ENCODE results near the gene GIMD1.

The GIMD1 gene

GRCh38 chr4:106351016-106351415, 17.6 kb downstream of the GIMD1 start:
- Histone ChIP-seq H3K36me3 (ENCODE audit: control insufficient read depth, insufficient read depth, low read length) (peaks cover 24% of the 10 kb centered on the region), H3K27me3 (ENCODE audit: control insufficient read depth, insufficient read depth, low read length) (no peaks in the 10 kb centered on the region), H3K9ac (ENCODE audit: low read depth, low read length) (no peak overlapping the region), H3K9me3 (ENCODE audit: control insufficient read depth, insufficient read depth, low read length) (no peaks in the 10 kb centered on the region), H3K27ac (ENCODE audit: low read depth, low read length) (no peak overlapping the region), H3K4me1 (ENCODE audit: control insufficient read depth, insufficient read depth, low read length) (no peaks in the 10 kb centered on the region), H3K4me3 (ENCODE audit: low read depth, low read length) (no peak overlapping the region)

GRCh38 chr4:106347167-106347566, 21.4 kb downstream of the GIMD1 start:
- Histone ChIP-seq H3K9ac (ENCODE audit: low read depth, low read length) (no peak overlapping the region), H3K27ac (ENCODE audit: low read depth, low read length) (no peak overlapping the region)

GRCh38 chr4:106344647-106344970, 24.0 kb downstream of the GIMD1 start:
- peaks cover 29% of the 10 kb centered on the region for H3K36me3 ChIP-seq (ENCODE audit: control insufficient read depth, insufficient read depth, low read length)
- H3K4me1 ChIP-seq (ENCODE audit: control insufficient read depth, insufficient read depth, low read length): 0 out of 2 replicates have a peak, but pooled peaks cover 4% of the 10 kb centered on the region
- peak overlapping the region; percentile 35 for H3K27ac ChIP-seq (ENCODE audit: low read depth, low read length)
- H3K9me3 ChIP-seq (ENCODE audit: control insufficient read depth, insufficient read depth, low read length): no peaks in the 10 kb centered on the region
- H3K9ac ChIP-seq (ENCODE audit: low read depth, low read length): no peak overlapping the region
- H3K4me3 ChIP-seq (ENCODE audit: low read depth, low read length): no peak overlapping the region
- no peaks in the 10 kb centered on the region for H3K27me3 ChIP-seq (ENCODE audit: control insufficient read depth, insufficient read depth, low read length)

More at GRCh38 chr4:106347167-106347566, 21.4 kb downstream of the GIMD1 start:
- Histone ChIP-seq H3K36me3 (ENCODE audit: control insufficient read depth, insufficient read depth, low read length) (peaks cover 24% of the 10 kb centered on the region), H3K9me3 (ENCODE audit: control insufficient read depth, insufficient read depth, low read length) (no peaks in the 10 kb centered on the region), H3K4me3 (ENCODE audit: low read depth, low read length) (no peak overlapping the region), H3K4me1 (ENCODE audit: control insufficient read depth, insufficient read depth, low read length) (0 out of 2 replicates have a peak, but pooled peaks cover 4% of the 10 kb centered on the region), H3K27me3 (ENCODE audit: control insufficient read depth, insufficient read depth, low read length) (no peaks in the 10 kb centered on the region)

- Histone ChIP-seq H3K9me3 (ENCODE audit: control insufficient read depth, insufficient read depth, low read length) (no peaks in the 10 kb centered on the region), H3K9ac (ENCODE audit: low read depth, low read length) (no peak overlapping the region), H3K27ac (ENCODE audit: low read depth, low read length) (peak overlapping the region; percentile 35), H3K36me3 (ENCODE audit: control insufficient read depth, insufficient read depth, low read length) (peaks cover 32% of the 10 kb centered on the region), H3K27me3 (ENCODE audit: control insufficient read depth, insufficient read depth, low read length) (no peaks in the 10 kb centered on the region), H3K4me3 (ENCODE audit: low read depth, low read length) (no peak overlapping the region), H3K4me1 (ENCODE audit: control insufficient read depth, insufficient read depth, low read length) (0 out of 2 replicates have a peak, but pooled peaks cover 4% of the 10 kb centered on the region)
Observed at GRCh38 chr4:106343865-106344646, 24.5 kb downstream of the GIMD1 start.

- Histone ChIP-seq H3K27me3 (ENCODE audit: control insufficient read depth, insufficient read depth, low read length) (no peaks in the 10 kb centered on the region), H3K4me3 (ENCODE audit: low read depth, low read length) (no peak overlapping the region), H3K9ac (ENCODE audit: low read depth, low read length) (no peak overlapping the region), H3K36me3 (ENCODE audit: control insufficient read depth, insufficient read depth, low read length) (peaks cover 38% of the 10 kb centered on the region), H3K27ac (ENCODE audit: low read depth, low read length) (no peak overlapping the region), H3K9me3 (ENCODE audit: control insufficient read depth, insufficient read depth, low read length) (no peaks in the 10 kb centered on the region), H3K4me1 (ENCODE audit: control insufficient read depth, insufficient read depth, low read length) (0 out of 2 replicates have a peak, but pooled peaks cover 4% of the 10 kb centered on the region)
Observed at GRCh38 chr4:106340774-106341173, 27.8 kb downstream of the GIMD1 start.

GRCh38 chr4:106339431-106339830, 29.1 kb downstream of the GIMD1 start:
- H3K27ac ChIP-seq (ENCODE audit: low read depth, low read length): no peak overlapping the region
- no peaks in the 10 kb centered on the region for H3K4me1 ChIP-seq (ENCODE audit: control insufficient read depth, insufficient read depth, low read length)
- no peaks in the 10 kb centered on the region for H3K9me3 ChIP-seq (ENCODE audit: control insufficient read depth, insufficient read depth, low read length)
- H3K36me3 ChIP-seq (ENCODE audit: control insufficient read depth, insufficient read depth, low read length): peaks cover 50% of the 10 kb centered on the region
- no peak overlapping the region for H3K4me3 ChIP-seq (ENCODE audit: low read depth, low read length)
- no peak overlapping the region for H3K9ac ChIP-seq (ENCODE audit: low read depth, low read length)
- H3K27me3 ChIP-seq (ENCODE audit: control insufficient read depth, insufficient read depth, low read length): no peaks in the 10 kb centered on the region

GRCh38 chr4:106338671-106339070, 29.9 kb downstream of the GIMD1 start:
- no peaks in the 10 kb centered on the region for H3K27me3 ChIP-seq (ENCODE audit: control insufficient read depth, insufficient read depth, low read length)
- H3K4me3 ChIP-seq (ENCODE audit: low read depth, low read length): no peak overlapping the region
- peaks cover 58% of the 10 kb centered on the region for H3K36me3 ChIP-seq (ENCODE audit: control insufficient read depth, insufficient read depth, low read length)
- no peak overlapping the region for H3K9ac ChIP-seq (ENCODE audit: low read depth, low read length)
- no peaks in the 10 kb centered on the region for H3K9me3 ChIP-seq (ENCODE audit: control insufficient read depth, insufficient read depth, low read length)
- no peak overlapping the region for H3K27ac ChIP-seq (ENCODE audit: low read depth, low read length)
- no peaks in the 10 kb centered on the region for H3K4me1 ChIP-seq (ENCODE audit: control insufficient read depth, insufficient read depth, low read length)

GRCh38 chr4:106337916-106338315, 30.7 kb downstream of the GIMD1 start:
- Histone ChIP-seq H3K4me1 (ENCODE audit: control insufficient read depth, insufficient read depth, low read length) (no peaks in the 10 kb centered on the region), H3K36me3 (ENCODE audit: control insufficient read depth, insufficient read depth, low read length) (peaks cover 66% of the 10 kb centered on the region), H3K9me3 (ENCODE audit: control insufficient read depth, insufficient read depth, low read length) (no peaks in the 10 kb centered on the region)

GRCh38 chr4:106336618-106337017, 32.0 kb downstream of the GIMD1 start:
- no peaks in the 10 kb centered on the region for H3K27me3 ChIP-seq (ENCODE audit: control insufficient read depth, insufficient read depth, low read length)
- H3K36me3 ChIP-seq (ENCODE audit: control insufficient read depth, insufficient read depth, low read length): peaks cover 79% of the 10 kb centered on the region
- no peaks in the 10 kb centered on the region for H3K4me1 ChIP-seq (ENCODE audit: control insufficient read depth, insufficient read depth, low read length)
- no peak overlapping the region for H3K9ac ChIP-seq (ENCODE audit: low read depth, low read length)
- no peaks in the 10 kb centered on the region for H3K9me3 ChIP-seq (ENCODE audit: control insufficient read depth, insufficient read depth, low read length)
- no peak overlapping the region for H3K4me3 ChIP-seq (ENCODE audit: low read depth, low read length)
- no peak overlapping the region for H3K27ac ChIP-seq (ENCODE audit: low read depth, low read length)

More at GRCh38 chr4:106337916-106338315, 30.7 kb downstream of the GIMD1 start:
- Histone ChIP-seq H3K27me3 (ENCODE audit: control insufficient read depth, insufficient read depth, low read length) (no peaks in the 10 kb centered on the region), H3K9ac (ENCODE audit: low read depth, low read length) (no peak overlapping the region), H3K4me3 (ENCODE audit: low read depth, low read length) (no peak overlapping the region), H3K27ac (ENCODE audit: low read depth, low read length) (no peak overlapping the region)

GRCh38 chr4:106334741-106335470, 33.7 kb downstream of the GIMD1 start:
- Histone ChIP-seq H3K27me3 (ENCODE audit: control insufficient read depth, insufficient read depth, low read length) (no peaks in the 10 kb centered on the region), H3K9ac (ENCODE audit: low read depth, low read length) (no peak overlapping the region), H3K9me3 (ENCODE audit: control insufficient read depth, insufficient read depth, low read length) (no peaks in the 10 kb centered on the region), H3K36me3 (ENCODE audit: control insufficient read depth, insufficient read depth, low read length) (peaks cover 91% of the 10 kb centered on the region), H3K27ac (ENCODE audit: low read depth, low read length) (no peak overlapping the region), H3K4me3 (ENCODE audit: low read depth, low read length) (no peak overlapping the region), H3K4me1 (ENCODE audit: control insufficient read depth, insufficient read depth, low read length) (no peaks in the 10 kb centered on the region)

- peaks cover 92% of the 10 kb centered on the region for H3K36me3 ChIP-seq (ENCODE audit: control insufficient read depth, insufficient read depth, low read length)
Observed at GRCh38 chr4:106333186-106333585, 35.4 kb downstream of the GIMD1 start.

More at GRCh38 chr4:106333186-106333585, 35.4 kb downstream of the GIMD1 start:
- Histone ChIP-seq H3K4me3 (ENCODE audit: low read depth, low read length) (no peak overlapping the region), H3K9ac (ENCODE audit: low read depth, low read length) (no peak overlapping the region), H3K27ac (ENCODE audit: low read depth, low read length) (no peak overlapping the region), H3K4me1 (ENCODE audit: control insufficient read depth, insufficient read depth, low read length) (no peaks in the 10 kb centered on the region), H3K9me3 (ENCODE audit: control insufficient read depth, insufficient read depth, low read length) (no peaks in the 10 kb centered on the region), H3K27me3 (ENCODE audit: control insufficient read depth, insufficient read depth, low read length) (no peaks in the 10 kb centered on the region)

All from HUES48 (cell line).